Neutrophil (primary cell): ENCODE measurements around the gene PDE8A.

ENCODE experiments used
- H3K27ac ChIP-seq: fragments of 200-600 bp; sonication (generic); 2 replicates; pipeline ENCODE4 v1.5.1; 2016; ENCODE audit warnings: mild to moderate bottlenecking, moderate library complexity
- H3K27me3 ChIP-seq: fragments of 200-600 bp; sonication (generic); 2 replicates; pipeline ENCODE4 v1.6.0; 2016; ENCODE audit warnings: mild to moderate bottlenecking
- H3K36me3 ChIP-seq: fragments of 200-600 bp; sonication (generic); 2 replicates; pipeline ENCODE4 v1.5.1; 2017
- H3K4me1 ChIP-seq, 2 experiments: fragments of 200-600 bp in 1 of 2; sonication (generic) in 1 of 2; 1 replicate in 1 of 2; 2 replicates in 1 of 2; pipeline versions ENCODE4 v1.5.1 to v1.6.1; 2013 to 2016; ENCODE audit warnings: low read depth in 1 of 2, low read length in 1 of 2, mild to moderate bottlenecking in 1 of 2, moderate library complexity in 1 of 2; ENCODE audit not compliant: control insufficient read depth in 1 of 2, insufficient read depth in 1 of 2
- H3K4me3 ChIP-seq, 2 experiments: fragments of 200-600 bp in 1 of 2; sonication (generic) in 1 of 2; 1 replicate in 1 of 2; 2 replicates in 1 of 2; pipeline ENCODE4 v1.5.1; 2013 to 2016; ENCODE audit warnings: low read depth in 1 of 2, low read length in 1 of 2, mild to moderate bottlenecking in 1 of 2, moderate library complexity in 1 of 2
- H3K9me3 ChIP-seq: fragments of 200-600 bp; sonication (generic); 2 replicates; pipeline ENCODE4 v1.5.1; 2016
- TF ChIP-seq, protein P1 (sequence below): fragments of 200-600 bp; sonication (generic); IDR thresholded peaks from 2 replicates; pipeline ENCODE4 v1.5.1; 2016; ENCODE audit warnings: antibody characterized with exemption

The PDE8A gene

DNA sequence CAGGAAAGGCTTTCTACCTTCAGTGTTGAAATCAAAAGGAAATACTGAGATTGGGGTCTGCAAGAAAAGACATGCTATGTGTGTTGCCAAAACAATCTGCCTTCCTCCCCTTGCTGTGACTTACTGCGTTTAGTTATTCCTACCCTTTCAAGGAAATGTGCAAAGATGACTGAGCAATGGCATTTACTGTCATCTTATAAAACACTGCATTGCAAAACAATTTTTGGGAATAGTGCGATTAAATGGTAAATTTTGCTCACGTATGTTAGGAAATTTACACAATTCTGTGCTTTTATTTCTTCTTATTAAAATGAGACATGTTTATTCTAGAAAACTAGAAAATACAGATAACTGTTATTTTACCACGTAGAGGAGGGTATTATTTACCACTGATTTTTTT lies 45.8 kb downstream of the PDE8A start:
- H3K27me3 ChIP-seq = no peaks in the 10 kb centered on the region
- TF ChIP-seq, protein P1, sequence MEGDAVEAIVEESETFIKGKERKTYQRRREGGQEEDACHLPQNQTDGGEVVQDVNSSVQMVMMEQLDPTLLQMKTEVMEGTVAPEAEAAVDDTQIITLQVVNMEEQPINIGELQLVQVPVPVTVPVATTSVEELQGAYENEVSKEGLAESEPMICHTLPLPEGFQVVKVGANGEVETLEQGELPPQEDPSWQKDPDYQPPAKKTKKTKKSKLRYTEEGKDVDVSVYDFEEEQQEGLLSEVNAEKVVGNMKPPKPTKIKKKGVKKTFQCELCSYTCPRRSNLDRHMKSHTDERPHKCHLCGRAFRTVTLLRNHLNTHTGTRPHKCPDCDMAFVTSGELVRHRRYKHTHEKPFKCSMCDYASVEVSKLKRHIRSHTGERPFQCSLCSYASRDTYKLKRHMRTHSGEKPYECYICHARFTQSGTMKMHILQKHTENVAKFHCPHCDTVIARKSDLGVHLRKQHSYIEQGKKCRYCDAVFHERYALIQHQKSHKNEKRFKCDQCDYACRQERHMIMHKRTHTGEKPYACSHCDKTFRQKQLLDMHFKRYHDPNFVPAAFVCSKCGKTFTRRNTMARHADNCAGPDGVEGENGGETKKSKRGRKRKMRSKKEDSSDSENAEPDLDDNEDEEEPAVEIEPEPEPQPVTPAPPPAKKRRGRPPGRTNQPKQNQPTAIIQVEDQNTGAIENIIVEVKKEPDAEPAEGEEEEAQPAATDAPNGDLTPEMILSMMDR = no peak
- no peaks in the 10 kb centered on the region for H3K9me3 ChIP-seq
- H3K4me3 ChIP-seq = no peak overlapping the region
- H3K4me1 ChIP-seq = peaks cover 10 to 15% of the 10 kb centered on the region in 2 experiments
- H3K36me3 ChIP-seq = no peaks in the 10 kb centered on the region
- H3K27ac ChIP-seq = no peak overlapping the region

DNA sequence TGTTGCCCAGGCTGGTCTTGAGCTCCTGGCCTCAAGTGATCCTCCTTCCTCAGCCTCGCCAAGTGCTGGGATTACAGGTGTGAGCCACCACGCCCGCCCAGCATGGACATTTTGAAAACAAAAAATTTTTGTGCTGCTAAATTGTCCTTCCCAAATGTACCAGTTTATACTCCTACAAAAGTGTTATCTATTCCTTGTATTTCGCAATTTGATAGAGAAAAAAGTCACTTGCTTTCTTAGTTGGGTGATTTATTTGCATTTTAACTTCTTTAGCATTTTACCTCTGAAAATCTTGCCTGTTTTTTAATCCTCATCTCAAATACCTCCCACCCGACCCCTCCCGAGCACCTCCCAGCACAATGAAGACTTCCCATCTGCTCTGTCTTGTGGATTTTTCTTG lies 46.8 kb downstream of the PDE8A start:
- TF ChIP-seq, protein P1 = no peak
- peaks cover 6 to 10% of the 10 kb centered on the region in 2 experiments for H3K4me1 ChIP-seq

DNA sequence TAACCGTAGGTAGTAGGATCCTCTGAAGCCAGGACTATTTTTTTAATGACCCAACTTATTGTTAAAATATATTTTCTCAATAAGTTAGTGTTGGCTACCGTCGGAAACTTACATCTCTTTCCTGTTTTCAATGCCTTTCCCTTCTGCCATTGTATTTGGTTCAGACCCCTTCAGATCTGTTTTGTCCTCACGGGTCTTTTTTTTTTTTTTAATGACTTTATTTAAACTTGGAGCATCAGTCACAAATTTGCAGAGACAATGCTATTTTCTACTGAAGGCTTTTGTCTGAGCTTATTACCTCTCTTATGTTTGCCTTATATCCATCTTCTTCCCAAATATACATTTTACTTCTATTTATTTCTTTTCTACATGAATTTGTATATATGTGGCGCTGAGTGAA lies 47.6 kb downstream of the PDE8A start:
- Histone ChIP-seq H3K36me3 (no peaks in the 10 kb centered on the region), H3K27ac (no peak overlapping the region), H3K27me3 (no peaks in the 10 kb centered on the region), H3K9me3 (no peaks in the 10 kb centered on the region), H3K4me1 (peaks cover 6 to 9% of the 10 kb centered on the region in 2 experiments), H3K4me3 (no peak overlapping the region)
- TF ChIP-seq, protein P1 = no peak

More for the DNA sequence above, 46.8 kb downstream of the PDE8A start:
- Histone ChIP-seq H3K36me3 (no peaks in the 10 kb centered on the region), H3K27ac (no peak overlapping the region), H3K27me3 (no peaks in the 10 kb centered on the region), H3K9me3 (no peaks in the 10 kb centered on the region), H3K4me3 (no peak overlapping the region)

DNA sequence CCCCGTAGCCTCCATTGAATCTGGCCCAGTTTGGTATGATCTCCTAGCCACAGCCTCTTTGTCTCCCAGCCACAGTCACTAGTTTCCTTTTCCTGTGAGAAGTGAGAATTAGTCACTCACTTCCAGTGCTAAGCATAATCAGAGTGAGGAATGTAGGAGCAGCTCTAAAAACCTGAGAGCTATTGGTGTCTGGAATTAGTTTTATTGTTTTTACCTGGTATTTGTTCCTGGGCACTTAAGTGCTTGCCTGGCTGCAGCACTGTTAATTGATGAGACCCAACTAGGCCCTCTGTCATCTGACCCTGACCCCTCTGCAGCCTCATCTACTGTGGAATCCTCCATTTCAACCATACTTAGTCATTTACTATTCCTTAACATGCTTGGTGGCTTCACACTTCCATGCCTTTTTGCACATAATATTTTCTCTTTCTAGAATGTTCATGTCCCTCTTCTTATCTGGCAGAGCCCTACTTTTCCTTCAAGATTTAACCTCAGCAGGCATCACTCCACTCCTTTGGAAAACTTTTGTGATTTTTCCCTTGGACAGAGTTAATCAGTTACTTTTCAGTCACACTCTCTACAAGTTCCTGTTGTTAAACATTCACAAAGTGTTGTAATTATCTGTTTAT lies 48.8 kb downstream of the PDE8A start:
- TF ChIP-seq, protein P1 = no peak
- peaks cover 6 to 9% of the 10 kb centered on the region in 2 experiments for H3K4me1 ChIP-seq
- no peak overlapping the region for H3K4me3 ChIP-seq
- no peak overlapping the region for H3K27ac ChIP-seq
- H3K27me3 ChIP-seq = no peaks in the 10 kb centered on the region
- H3K9me3 ChIP-seq = no peaks in the 10 kb centered on the region
- H3K36me3 ChIP-seq = no peaks in the 10 kb centered on the region

DNA sequence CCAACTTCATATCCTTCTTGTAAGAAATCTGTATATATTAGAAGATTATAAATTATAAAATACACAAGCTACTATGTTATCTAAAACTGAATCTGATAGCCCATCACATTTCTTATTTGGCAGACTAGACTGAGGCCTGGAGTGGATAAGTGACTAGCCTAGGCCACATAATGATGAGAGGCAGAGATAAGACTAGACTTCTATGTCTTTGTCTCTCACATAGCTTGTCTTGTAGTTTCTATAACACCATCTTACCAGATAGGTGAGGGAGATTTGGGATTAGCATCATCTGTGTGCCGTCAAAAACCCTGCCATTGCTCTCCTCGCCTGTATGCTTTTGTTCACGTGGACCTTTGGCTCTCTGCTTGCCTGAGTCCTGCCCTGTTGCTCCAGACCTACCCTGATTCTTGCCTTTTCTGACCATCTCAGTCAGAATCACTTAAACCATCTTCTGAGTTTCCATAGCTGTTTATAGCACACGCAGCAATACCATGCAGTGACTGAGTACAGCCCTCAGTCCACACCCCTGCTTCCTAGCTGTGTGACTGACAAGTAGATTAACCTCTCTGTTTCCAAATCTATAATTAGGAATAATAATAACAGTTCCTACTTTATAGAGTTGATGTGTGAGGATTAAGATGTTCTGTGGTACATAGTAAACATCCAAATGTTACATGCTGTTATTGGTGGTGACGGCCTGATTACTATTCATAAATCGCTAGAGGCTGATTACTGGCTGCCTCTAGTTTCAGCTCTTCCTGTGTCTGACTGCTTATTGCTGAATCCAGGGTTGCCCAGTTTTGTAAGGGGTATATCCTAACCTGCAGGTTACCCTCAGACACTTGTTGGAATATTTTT lies 49.7 kb downstream of the PDE8A start:
- Histone ChIP-seq H3K27ac (no peak overlapping the region), H3K4me1 (peaks cover 6 to 9% of the 10 kb centered on the region in 2 experiments), H3K36me3 (no peaks in the 10 kb centered on the region), H3K27me3 (no peaks in the 10 kb centered on the region), H3K4me3 (no peak overlapping the region), H3K9me3 (no peaks in the 10 kb centered on the region)
- TF ChIP-seq, protein P1 = no peak
